H9 (cell line): Measurements from ENCODE around the gene GDPD4. TPM values are rescaled to one million over a fixed set of nuclear protein-coding genes. Genes with fewer than 3 reads are reported as not detected.

Experiments used
- DNase-seq: peaks from one replicate; pipeline ENCODE4 v3.0.0-alpha.2; 2017
- H2AFZ ChIP-seq: one replicate; pipeline ENCODE4 v1.6.1; 2013; ENCODE audit warnings: mild to moderate bottlenecking, low read length, control low read depth, moderate library complexity
- H2AK5ac ChIP-seq: 2 replicates; pipeline ENCODE4 v1.6.1; 2013; ENCODE audit warnings: low read length, control low read depth, mixed read lengths; ENCODE audit not compliant: insufficient read length
- H2BK120ac ChIP-seq: one replicate; pipeline ENCODE4 v1.6.1; 2013; ENCODE audit warnings: low read depth, mild to moderate bottlenecking, low read length, control low read depth, inconsistent platforms; ENCODE audit not compliant: poor library complexity, severe bottlenecking
- H2BK12ac ChIP-seq: 2 replicates; pipeline ENCODE4 v1.6.1; 2013; ENCODE audit warnings: low read length, control low read depth, mixed read lengths, low read depth; ENCODE audit not compliant: insufficient read length
- H2BK15ac ChIP-seq: 2 replicates; pipeline ENCODE4 v1.6.1; 2013; ENCODE audit warnings: low read depth, low read length, control low read depth
- H2BK20ac ChIP-seq: one replicate; pipeline ENCODE4 v1.6.1; 2013; ENCODE audit warnings: low read depth, mild to moderate bottlenecking, low read length, control low read depth, inconsistent platforms; ENCODE audit not compliant: poor library complexity, severe bottlenecking
- H2BK5ac ChIP-seq: 2 replicates; pipeline ENCODE4 v1.6.1; 2013; ENCODE audit warnings: low read length, control low read depth, mixed read lengths; ENCODE audit not compliant: insufficient read length
- H3K14ac ChIP-seq: 2 replicates; pipeline ENCODE4 v1.6.1; 2013; ENCODE audit warnings: low read length, control low read depth; ENCODE audit not compliant: insufficient read depth
- H3K18ac ChIP-seq: 2 replicates; pipeline ENCODE4 v1.6.1; 2013; ENCODE audit warnings: low read depth, mild to moderate bottlenecking, mixed read lengths, low read length, control low read depth; ENCODE audit not compliant: insufficient read length
- H3K23ac ChIP-seq: 2 replicates; pipeline ENCODE4 v1.6.1; 2013; ENCODE audit warnings: low read length, control low read depth, mixed read lengths, low read depth; ENCODE audit not compliant: insufficient read length
- H3K23me2 ChIP-seq: 2 replicates; pipeline ENCODE4 v1.6.1; 2013; ENCODE audit warnings: low read depth, mild to moderate bottlenecking, mixed read lengths, low read length, control low read depth; ENCODE audit not compliant: insufficient read length, poor library complexity, severe bottlenecking
- H3K27ac ChIP-seq: 2 replicates; pipeline ENCODE4 v1.5.1; 2013; ENCODE audit warnings: low read length, control low read depth, mixed read lengths, low read depth; ENCODE audit not compliant: insufficient read length
- H3K27me3 ChIP-seq: 2 replicates; pipeline ENCODE4 v1.6.1; 2013; ENCODE audit warnings: low read length, control low read depth, inconsistent platforms; ENCODE audit not compliant: insufficient read depth
- H3K4ac ChIP-seq: 2 replicates; pipeline ENCODE4 v1.6.1; 2013; ENCODE audit warnings: low read depth, mild to moderate bottlenecking, control low read depth, inconsistent platforms, low read length, moderate library complexity
- H3K4me1 ChIP-seq: 2 replicates; pipeline ENCODE4 v1.6.1; 2013; ENCODE audit warnings: low read length, control low read depth, inconsistent platforms; ENCODE audit not compliant: insufficient read depth
- H3K4me2 ChIP-seq: 2 replicates; pipeline ENCODE4 v1.6.1; 2013; ENCODE audit warnings: low read length, control low read depth, mixed read lengths; ENCODE audit not compliant: insufficient read length, insufficient read depth
- H3K56ac ChIP-seq: 2 replicates; pipeline ENCODE4 v1.6.1; 2013; ENCODE audit warnings: low read depth, mild to moderate bottlenecking, mixed read lengths, low read length, control low read depth; ENCODE audit not compliant: insufficient read length
- H3K79me1 ChIP-seq: 2 replicates; pipeline ENCODE4 v1.6.1; 2013; ENCODE audit warnings: low read depth, mild to moderate bottlenecking, moderate library complexity, low read length, control low read depth, inconsistent platforms; ENCODE audit not compliant: insufficient read depth, poor library complexity, severe bottlenecking
- H3K79me2 ChIP-seq: 2 replicates; pipeline ENCODE4 v1.6.1; 2013; ENCODE audit warnings: low read length, control low read depth, inconsistent platforms; ENCODE audit not compliant: insufficient read depth
- H3K9ac ChIP-seq: 2 replicates; pipeline ENCODE4 v1.6.1; 2013; ENCODE audit warnings: low read length, control low read depth, mixed read lengths; ENCODE audit not compliant: insufficient read length; ENCODE audit errors: extremely low read depth
- H3K9me3 ChIP-seq: one replicate; pipeline ENCODE4 v1.6.1; 2013; ENCODE audit warnings: low read depth, low read length, inconsistent platforms; ENCODE audit not compliant: control insufficient read depth
- H3T11ph ChIP-seq: one replicate; pipeline ENCODE4 v1.6.1; 2013; ENCODE audit warnings: mild to moderate bottlenecking, low read length, control low read depth, inconsistent platforms
- H4K20me1 ChIP-seq: one replicate; pipeline ENCODE4 v1.6.1; 2013; ENCODE audit not compliant: control insufficient read depth, insufficient read length, insufficient read depth
- H4K5ac ChIP-seq: 2 replicates; pipeline ENCODE4 v1.6.1; 2013; ENCODE audit warnings: low read depth, mild to moderate bottlenecking, mixed read lengths, low read length, control low read depth; ENCODE audit not compliant: insufficient read length
- H4K8ac ChIP-seq: replicated peaks from 2 replicates; pipeline ENCODE4 v1.6.1; 2013; ENCODE audit warnings: low read length, control low read depth, mixed read lengths, low read depth; ENCODE audit not compliant: insufficient read length
- H4K91ac ChIP-seq: 2 replicates; pipeline ENCODE4 v1.6.1; 2013; ENCODE audit warnings: low read depth, mild to moderate bottlenecking, moderate library complexity, mixed read lengths, low read length, control low read depth; ENCODE audit not compliant: insufficient read length
- H3K27ac Mint-ChIP-seq, 3 experiments: 2 replicates in 2 of 3; 3 replicates in 1 of 3; pipeline ENCODE4 v1.8.0; 2020 to 2021; ENCODE audit warnings: mixed read lengths in 3 of 3, mild to moderate bottlenecking in 1 of 3, moderate library complexity in 1 of 3
- H3K27me3 Mint-ChIP-seq: 2 replicates; pipeline ENCODE4 v1.8.0; 2021; ENCODE audit warnings: low read depth, mild to moderate bottlenecking, moderate library complexity, mixed read lengths
- H3K36me3 Mint-ChIP-seq, 3 experiments: 2 replicates in 2 of 3; 3 replicates in 1 of 3; pipeline ENCODE4 v1.8.0; 2020 to 2021; ENCODE audit warnings: low read depth in 3 of 3, mixed read lengths in 3 of 3; ENCODE audit not compliant: insufficient read depth in 1 of 3
- H3K4me1 Mint-ChIP-seq, 2 experiments: 2 replicates each; pipeline ENCODE4 v1.8.0; 2020; ENCODE audit warnings: mixed read lengths in 2 of 2
- H3K4me3 Mint-ChIP-seq, 2 experiments: 2 replicates in 1 of 2; 3 replicates in 1 of 2; pipeline ENCODE4 v1.8.0; 2020 to 2021; ENCODE audit warnings: mild to moderate bottlenecking in 2 of 2, mixed read lengths in 2 of 2, moderate library complexity in 1 of 2
- H3K9me3 Mint-ChIP-seq, 2 experiments: 2 replicates in 1 of 2; 3 replicates in 1 of 2; pipeline ENCODE4 v1.8.0; 2020; ENCODE audit warnings: mild to moderate bottlenecking in 2 of 2, mixed read lengths in 2 of 2, moderate library complexity in 1 of 2
- CTCF ChIP-seq: fragments of 200-600 bp; sonication (generic); conservative IDR thresholded peaks from 3 replicates; pipeline ENCODE4 v1.8.0; 2021; ENCODE audit warnings: antibody characterized with exemption, mild to moderate bottlenecking
- WGBS: extraction: QIAGEN DNeasy Blood & Tissue Kit; methylation state at CpG from one replicate; pipeline ENCODE4 v1.1.7; 2013; ENCODE audit warnings: missing lambda C conversion rate, low lambda C conversion rate, mixed read lengths; ENCODE audit not compliant: insufficient read length; ENCODE audit errors: extremely low coverage; 5-methylcytosine and 5-hydroxymethylcytosine counted together
- total RNA-seq: library from RNA; stranded (reverse); gene quantifications from 2 replicates; pipeline ENCODE4 v1.2.1, GENCODE V29; 2021

Gene GDPD4
- total RNA-seq, 1 experiment from 2014 or later = not detected

GRCh38 chr11:77253690-77254089, 47.8 kb downstream of the GDPD4 start:
- Histone ChIP-seq H3K14ac (no peak overlapping the region), H3K4ac (no peak overlapping the region), H3K23me2 (no peaks in the 10 kb centered on the region), H2BK12ac (no peak overlapping the region), H4K5ac (no peak overlapping the region), H3K27me3 (no peaks in the 10 kb centered on the region; the same call in 1 of the 2 replicates), H3K79me2 (no peaks in the 10 kb centered on the region), H3K4me2 (no peak overlapping the region), H3K23ac (no peak overlapping the region), H3T11ph (no peak overlapping the region), H4K91ac (no peak overlapping the region), H3K56ac (no peak overlapping the region), H3K9ac (no peak overlapping the region), H2BK15ac (no peak overlapping the region), H4K8ac (no peak overlapping the region), H2BK20ac (no peak overlapping the region), H3K4me1 (no peaks in the 10 kb centered on the region), H3K79me1 (no peaks in the 10 kb centered on the region), H3K9me3 (no peaks in the 10 kb centered on the region), H4K20me1 (no peaks in the 10 kb centered on the region), H3K27ac (no peak overlapping the region), H3K18ac (no peak overlapping the region), H2BK5ac (no peak overlapping the region), H2BK120ac (no peak overlapping the region), H2AK5ac (no peak overlapping the region), H2AFZ (no peak overlapping the region)
- TF ChIP-seq CTCF = no peak
- Mint-ChIP-seq H3K27ac (no peak overlapping the region; a peak in 1 of 7 replicates), H3K9me3 (no peaks in the 10 kb centered on the region), H3K36me3 (no peaks in the 10 kb centered on the region; a peak in 1 of 7 replicates), H3K4me1 (no peaks in the 10 kb centered on the region), H3K27me3 (no peaks in the 10 kb centered on the region), H3K4me3 (no peak overlapping the region)
- no CpG with 5 or more reads among the region's 1 CpG for WGBS
- DNase-seq = no peak
